NCI-H146 (cell line): ENCODE measurements around the gene FAM78B.

Experiments used
- DNase-seq: peaks from one replicate; lab custom pipeline; 2025; lab: John Stamatoyannopoulos, UW

The FAM78B gene

DNA sequence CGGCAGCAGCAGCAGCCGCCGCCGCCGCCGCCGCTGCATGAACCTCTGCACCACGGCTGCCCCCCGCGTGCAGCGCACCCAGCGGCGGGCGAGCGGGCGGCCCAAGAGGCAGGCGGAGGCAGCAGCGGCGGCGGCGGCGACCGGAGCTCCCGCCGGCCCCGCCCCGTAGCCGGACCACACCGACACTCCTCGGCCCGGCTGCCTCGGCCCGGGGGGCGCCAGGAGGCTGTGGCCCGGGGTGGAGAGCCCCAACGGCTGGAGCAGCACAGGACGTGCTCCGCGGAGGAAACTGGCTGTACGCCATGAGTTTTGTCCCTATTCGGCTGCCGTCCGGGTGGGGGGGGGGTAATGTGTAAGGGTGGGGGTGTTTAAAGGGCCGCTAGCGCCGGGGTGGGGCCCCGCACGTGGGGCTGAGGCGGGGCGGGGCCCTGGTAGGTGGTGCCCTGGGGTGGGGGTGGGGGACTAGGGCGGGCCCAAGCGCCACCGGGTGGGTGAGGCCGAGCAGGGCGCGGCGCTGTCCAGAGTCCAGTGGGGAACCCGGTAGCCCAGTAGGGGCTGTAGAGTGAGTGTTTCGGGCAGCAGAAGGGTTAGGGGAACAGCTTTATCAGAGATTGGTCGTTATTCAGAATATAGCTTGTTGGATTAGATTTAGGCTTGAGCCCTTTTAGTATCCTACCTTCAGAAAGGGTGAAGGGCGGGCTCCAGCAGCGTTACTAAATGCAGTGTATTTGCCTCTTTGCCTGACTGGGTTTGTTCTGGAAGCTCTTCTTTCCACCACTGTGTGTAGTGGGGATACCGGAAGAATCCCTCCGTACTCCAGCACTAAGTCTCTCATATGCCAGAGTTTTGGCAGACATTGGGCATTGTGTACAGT lies at the start of gene FAM78B:
Gene FAM78B, minus strand, starts transcription at position 304 of the 874 bp plus-strand sequence. CDS start 753 bp downstream, outside the sequence.
- DNase-seq, result peak; percentile 79

GRCh38 chr1:166202546-166202945 lies 35.7 kb upstream of the FAM78B start:
- no peak for DNase-seq

GRCh38 chr1:166200743-166201142 lies 33.9 kb upstream of the FAM78B start:
- DNase-seq, result no peak

DNA sequence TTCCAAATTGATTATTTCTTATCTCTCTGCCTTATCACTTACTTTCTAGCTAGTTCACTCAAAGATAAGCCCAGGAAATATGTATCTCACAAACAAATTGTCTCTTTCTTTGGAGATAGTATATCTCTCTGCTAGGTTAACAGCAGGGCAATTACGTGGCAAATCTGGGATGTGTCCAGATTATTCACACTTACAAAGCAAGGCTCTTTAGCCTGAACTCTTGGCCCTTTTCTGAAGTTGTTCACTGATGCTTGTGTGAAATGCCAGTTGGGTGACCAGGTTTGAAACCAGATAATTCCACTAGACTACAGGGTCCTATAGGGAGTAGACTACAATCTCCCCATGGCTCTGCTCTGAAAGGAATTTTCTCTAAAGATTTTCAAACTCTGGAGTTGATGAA lies 30.8 kb upstream of the FAM78B start:
- no peak for DNase-seq

- DNase-seq, result no peak
Measured at GRCh38 chr1:166197141-166197540, 30.3 kb upstream of the FAM78B start.

DNA sequence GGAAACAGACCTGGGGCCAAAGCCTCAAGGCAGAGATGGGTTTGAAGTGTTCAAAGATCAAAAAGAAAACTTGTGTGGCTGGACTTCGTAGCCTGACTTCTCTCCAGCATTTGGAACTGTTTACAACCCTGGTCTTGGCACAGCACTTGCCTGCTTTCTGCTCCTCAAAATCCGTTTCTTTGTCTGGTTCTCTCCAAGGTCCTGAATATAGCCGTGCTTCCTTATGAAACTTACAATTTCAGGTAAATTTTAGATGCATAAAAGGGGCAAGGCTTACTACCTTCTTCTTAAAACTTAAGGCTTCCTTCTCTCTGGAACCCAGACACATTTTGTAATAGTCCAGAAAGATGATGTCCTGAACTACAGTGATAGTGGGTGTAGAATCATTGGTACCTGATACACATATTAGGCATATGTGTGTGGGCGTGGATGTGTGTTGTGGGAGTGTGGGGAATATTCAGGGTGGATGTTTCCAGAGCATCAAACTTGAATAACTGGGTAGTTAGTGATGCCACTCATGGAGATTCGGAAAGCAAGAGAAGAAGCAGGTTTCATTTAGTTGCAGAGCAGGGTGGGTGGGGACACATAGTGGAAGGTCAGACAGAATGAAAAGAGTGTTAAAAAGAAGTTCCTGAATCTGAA lies 26.4 kb upstream of the FAM78B start:
- DNase-seq, result no peak

GRCh38 chr1:166190400-166190799 lies 23.6 kb upstream of the FAM78B start:
- DNase-seq, result no peak

GRCh38 chr1:166189126-166189525 lies 22.3 kb upstream of the FAM78B start:
- DNase-seq, result no peak

DNA sequence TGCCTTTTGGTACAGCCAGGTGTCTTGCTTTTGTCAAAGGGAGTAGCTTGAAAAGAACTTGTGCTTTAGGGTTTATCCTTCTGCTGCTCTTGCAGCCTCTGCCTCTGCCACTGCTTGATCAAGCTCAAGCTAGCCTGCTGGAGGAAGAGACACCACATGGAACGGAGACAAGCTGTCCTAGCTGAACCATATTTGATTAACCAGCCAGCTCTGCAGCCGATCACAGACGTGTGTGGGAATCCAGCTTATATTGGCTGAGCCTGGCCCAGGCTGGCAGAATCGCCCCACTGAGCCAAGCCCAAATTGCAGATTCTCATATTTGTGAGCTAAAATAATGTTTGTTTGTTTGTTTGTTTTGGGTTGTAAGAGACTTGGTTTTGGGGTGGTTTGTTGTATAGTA lies 18.7 kb upstream of the FAM78B start:
- no peak for DNase-seq

DNA sequence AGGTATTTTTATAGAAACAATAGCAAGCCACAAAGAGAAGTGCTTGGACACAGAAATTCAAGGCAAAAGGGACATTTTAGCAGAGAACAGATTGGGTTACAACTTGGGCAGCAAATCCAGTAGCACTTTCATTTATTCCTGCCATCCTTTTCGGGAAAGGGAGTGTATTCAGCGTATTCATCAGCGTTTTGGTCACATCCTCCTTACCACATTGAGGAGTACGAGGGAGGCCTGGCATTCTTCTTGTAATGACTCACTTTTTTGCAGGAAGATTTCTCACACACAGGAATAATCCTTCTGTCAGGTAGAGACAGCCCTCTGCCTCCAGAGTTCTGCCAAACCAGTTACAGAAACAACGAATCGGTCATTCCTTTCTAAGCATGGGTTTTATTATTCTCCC lies 18.1 kb upstream of the FAM78B start:
- no peak for DNase-seq

- no peak for DNase-seq
Measured at GRCh38 chr1:166184012-166184411, 17.2 kb upstream of the FAM78B start.

DNA sequence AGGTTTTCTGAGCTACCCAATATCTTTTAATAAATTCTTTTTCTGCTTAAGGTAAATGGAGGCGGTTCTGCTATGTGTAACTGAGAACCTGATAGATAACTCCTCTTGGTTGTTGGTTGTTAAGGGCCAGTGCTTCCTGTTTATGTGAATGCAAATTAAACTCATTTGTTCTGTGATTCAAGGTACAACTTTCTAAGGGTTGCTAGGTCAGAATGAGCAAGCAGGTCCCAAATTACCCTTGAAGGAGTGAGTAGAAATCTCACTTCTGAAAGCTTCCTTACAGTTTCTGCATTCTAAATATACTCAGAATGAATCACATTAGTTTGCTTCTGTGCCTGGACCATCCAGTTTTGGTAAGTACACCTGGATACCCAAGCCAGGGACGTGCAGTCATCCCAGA lies 15.5 kb upstream of the FAM78B start:
- DNase-seq, result no peak

DNA sequence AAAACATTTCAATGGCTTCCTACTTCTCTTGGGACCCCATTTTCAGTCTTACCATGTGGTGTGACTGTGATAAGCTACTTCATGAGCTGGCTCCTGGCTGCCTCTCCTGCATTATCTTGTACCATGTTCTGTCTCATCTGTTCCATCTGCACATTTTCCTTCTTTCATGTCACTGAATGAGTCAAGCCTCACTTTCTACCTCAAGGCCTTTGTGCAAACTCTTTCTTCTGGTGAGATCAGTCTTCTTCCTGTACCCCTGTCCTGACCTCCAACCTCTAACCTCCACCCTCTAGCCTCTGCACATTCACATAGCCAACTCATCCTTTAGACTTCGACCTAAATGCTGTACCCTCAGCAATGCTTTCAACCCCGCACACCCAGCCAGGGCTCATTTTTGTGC lies 9.6 kb upstream of the FAM78B start:
- no peak for DNase-seq

DNA sequence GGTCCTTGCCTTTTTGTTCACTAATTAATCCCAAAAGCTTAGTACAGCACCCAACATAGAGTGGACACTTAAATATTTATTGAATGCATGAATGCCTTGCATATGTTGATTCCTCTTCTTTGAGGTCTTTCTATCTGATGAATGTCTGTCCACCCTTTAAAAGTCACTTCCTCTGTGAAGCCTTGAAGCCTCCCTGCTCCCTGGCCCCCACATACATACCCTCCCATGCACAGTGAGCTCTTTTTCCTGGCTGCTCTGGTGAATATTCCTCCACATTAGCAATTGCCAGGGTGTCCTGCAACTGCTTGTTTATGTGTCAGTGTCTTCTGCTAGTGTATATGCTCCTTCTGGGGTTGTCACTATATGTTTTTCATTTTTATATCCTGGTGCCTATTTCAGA lies 8.2 kb upstream of the FAM78B start:
- no peak for DNase-seq

GRCh38 chr1:166174108-166174507 lies 7.3 kb upstream of the FAM78B start:
- DNase-seq, result no peak

DNA sequence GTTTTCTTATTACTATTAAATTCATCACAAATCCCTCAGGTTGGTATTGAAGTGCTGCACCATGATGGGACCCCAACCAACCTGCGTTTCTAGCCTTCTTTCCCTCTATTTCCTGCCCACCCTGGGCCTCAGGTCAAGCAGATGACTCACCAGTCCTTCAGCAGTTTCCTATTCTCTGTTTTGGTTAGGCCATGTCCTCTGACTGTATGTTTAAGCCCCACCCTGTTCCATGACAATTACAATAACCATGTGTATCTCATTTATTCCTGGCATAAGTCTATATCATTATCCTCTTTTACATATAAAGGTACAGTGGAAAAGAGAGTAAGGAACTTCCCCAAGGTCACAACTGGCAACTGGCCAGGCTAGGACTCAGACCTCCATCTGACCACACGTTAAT lies 5.3 kb upstream of the FAM78B start:
- DNase-seq, result no peak

DNA sequence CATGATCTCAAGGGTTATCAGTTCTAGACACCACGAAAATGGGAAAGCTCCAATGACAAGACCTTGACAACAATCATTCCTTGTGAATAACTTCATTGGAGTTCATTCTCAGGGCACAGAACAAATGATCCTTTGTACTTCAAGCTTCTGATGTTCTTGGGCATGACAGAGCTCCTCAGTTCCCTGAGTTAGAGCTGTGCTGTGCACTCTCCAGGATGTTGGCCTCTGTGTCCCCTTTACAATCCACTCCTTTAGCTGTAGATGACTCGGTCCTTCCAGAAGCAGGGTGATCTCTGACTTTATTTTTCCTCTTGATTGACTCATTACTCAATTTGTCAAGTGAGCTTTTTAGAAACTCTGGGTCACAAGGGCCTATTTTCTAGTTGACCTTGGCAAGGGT lies 3.9 kb upstream of the FAM78B start:
- DNase-seq, result no peak

GRCh38 chr1:166170075-166170474 lies 3.3 kb upstream of the FAM78B start:
- DNase-seq, result no peak

DNA sequence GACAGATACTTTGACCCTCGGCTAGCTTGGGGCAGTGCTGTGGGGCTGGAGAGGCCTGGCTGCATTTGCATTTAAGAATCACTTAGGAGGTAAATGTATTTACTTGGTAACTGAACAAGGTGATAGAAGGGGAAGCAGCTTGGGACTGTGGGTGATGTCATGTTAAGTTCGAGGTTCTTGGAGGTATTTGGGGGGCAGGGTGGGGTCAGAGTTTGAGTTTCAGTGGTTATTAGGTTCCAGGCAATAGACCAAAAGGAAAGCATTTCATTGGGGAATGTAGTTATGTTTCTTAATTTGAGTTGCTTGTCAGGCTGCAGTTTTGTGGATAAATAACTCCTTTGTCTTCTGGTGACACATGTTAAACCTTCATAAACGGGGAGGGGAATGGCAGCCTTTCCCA lies 2.4 kb upstream of the FAM78B start:
- no peak for DNase-seq

DNA sequence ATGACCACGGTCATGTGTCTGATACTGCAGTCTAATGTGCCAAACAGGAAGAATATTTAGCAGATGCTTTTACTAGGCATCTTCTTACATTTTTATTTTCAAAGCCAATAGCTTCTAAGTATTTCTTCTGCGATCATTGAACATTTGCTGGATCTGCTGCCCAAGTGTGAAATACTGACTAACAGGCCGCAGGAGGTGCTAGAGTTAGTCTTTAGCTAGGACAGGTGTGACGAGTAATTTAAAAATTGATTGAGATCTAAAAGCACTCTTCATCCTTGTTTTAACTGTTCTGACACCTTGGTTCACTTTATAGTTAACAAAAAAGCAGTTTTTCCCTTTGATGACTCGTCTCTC lies 748 bp upstream of the FAM78B start:
- peak; percentile 7 for DNase-seq

DNA sequence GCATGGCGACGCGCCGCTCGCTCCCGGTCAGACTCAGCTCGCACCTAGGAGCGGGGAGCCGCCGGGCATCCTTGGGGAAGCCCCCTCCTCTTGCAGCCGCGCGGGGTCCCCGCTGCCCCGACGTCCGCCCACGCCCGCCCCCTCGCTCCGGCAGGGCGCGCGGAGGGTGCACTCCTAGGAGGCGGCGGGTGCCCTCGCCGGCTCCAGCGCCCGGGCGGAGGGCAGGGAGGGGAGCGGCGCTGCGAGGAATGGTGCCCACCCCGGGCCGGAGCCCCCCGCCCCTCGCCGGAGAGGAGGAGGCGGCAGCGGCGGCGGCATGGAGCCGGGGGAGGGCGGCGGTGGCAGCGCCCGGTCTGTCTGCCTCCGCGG lies 488 bp downstream of the FAM78B start:
- DNase-seq, result no peak

DNA sequence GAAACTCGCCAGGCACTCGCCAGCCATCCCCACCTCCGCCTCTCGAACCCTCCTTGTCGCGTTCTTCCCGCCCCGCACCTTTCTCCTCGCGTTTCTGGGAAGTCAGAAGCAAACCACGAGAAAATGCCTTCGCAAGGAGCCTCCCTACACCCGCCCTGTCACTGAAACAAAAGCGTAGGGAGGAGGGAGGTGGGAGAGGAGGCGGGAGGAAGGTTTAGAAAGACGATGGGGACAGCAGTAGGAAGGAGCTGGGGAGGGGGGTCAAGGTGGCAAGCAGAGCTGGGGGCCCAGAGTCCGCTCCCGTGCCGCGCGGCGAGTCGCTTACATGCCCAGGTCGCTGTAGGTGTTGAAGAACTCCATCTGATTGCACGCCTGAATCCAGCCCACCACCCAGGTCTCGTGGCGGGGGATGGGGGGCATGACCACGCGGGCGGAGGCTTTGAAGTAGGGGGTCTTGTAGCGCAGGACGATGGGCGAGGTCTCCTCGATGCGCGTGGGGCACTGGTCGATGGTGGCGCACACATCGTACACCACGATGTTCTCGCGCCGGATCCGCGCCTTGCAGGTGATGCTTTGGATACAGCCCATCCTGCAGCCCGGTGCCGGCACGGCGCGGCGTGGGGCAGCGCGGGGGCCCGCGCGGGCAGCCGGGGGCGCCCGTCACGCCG lies 1.0 kb downstream of the FAM78B start:
- DNase-seq, result peak; percentile 27

- DNase-seq, result peak; percentile 10
Measured at GRCh38 chr1:166164995-166165660, 1.7 kb downstream of the FAM78B start.
